GM23338 (cell line): Measurements from ENCODE around the gene PBXIP1. TPM values are rescaled to one million over a fixed set of nuclear protein-coding genes. Genes with fewer than 3 reads are reported as not detected.
A peak's percentile ranks its signal among the peaks of the same experiment; 100 is the strongest.

Experiments
- ATAC-seq: fragments of 200-7000 bp; cut with Tn5 transposase; 3 replicates; pipeline ENCODE4 v1.9.1; 2020
- DNase-seq: peaks from one replicate; pipeline ENCODE4 v3.0.0-alpha.2; 2015; ENCODE audit warnings: low spot score
- H2AFZ ChIP-seq: fragments of 200-600 bp; sonication (generic); 2 replicates; pipeline ENCODE4 v1.8.0; 2016; ENCODE audit warnings: antibody characterized with exemption, mild to moderate bottlenecking, moderate library complexity
- H3F3A ChIP-seq: fragments of 200-600 bp; sonication (generic); replicated peaks from 2 replicates; pipeline ENCODE4 v1.8.0; 2017; ENCODE audit warnings: antibody characterized with exemption, mixed run types, low read depth
- H3K27ac ChIP-seq: fragments of 200-600 bp; sonication (generic); 2 replicates; pipeline ENCODE4 v1.6.1; 2016; ENCODE audit warnings: low read depth
- H3K27me3 ChIP-seq: fragments of 200-600 bp; sonication (generic); 2 replicates; pipeline ENCODE4 v1.8.0; 2016; ENCODE audit warnings: mild to moderate bottlenecking, mixed run types, moderate library complexity; ENCODE audit not compliant: insufficient read depth
- H3K36me3 ChIP-seq: fragments of 200-600 bp; sonication (generic); 2 replicates; pipeline ENCODE4 v1.8.0; 2016; ENCODE audit warnings: mild to moderate bottlenecking; ENCODE audit not compliant: insufficient read depth
- H3K4me1 ChIP-seq: fragments of 200-600 bp; sonication (generic); 2 replicates; pipeline ENCODE4 v1.8.0; 2016; ENCODE audit warnings: mild to moderate bottlenecking, moderate library complexity; ENCODE audit not compliant: insufficient read depth
- H3K4me2 ChIP-seq: fragments of 200-600 bp; sonication (generic); 2 replicates; pipeline ENCODE4 v1.7.1; 2017; ENCODE audit warnings: mixed run types
- H3K4me3 ChIP-seq: fragments of 200-600 bp; sonication (generic); 2 replicates; pipeline ENCODE4 v1.6.1; 2016; ENCODE audit warnings: mixed run types
- H3K79me2 ChIP-seq: fragments of 200-600 bp; sonication (generic); replicated peaks from 2 replicates; pipeline ENCODE4 v1.8.0; 2017; ENCODE audit warnings: mild to moderate bottlenecking; ENCODE audit not compliant: insufficient read depth
- H3K9me2 ChIP-seq: fragments of 200-600 bp; sonication (generic); 2 replicates; pipeline ENCODE4 v1.8.0; 2017; ENCODE audit not compliant: insufficient read depth
- H4K20me1 ChIP-seq: fragments of 200-600 bp; sonication (generic); replicated peaks from 2 replicates; pipeline ENCODE4 v1.8.0; 2017; ENCODE audit warnings: mild to moderate bottlenecking; ENCODE audit not compliant: insufficient read depth
- H3K27ac Mint-ChIP-seq: 2 replicates; pipeline ENCODE4 v1.8.0; 2020; ENCODE audit warnings: inconsistent platforms, mild to moderate bottlenecking, moderate library complexity, mixed read lengths
- H3K27me3 Mint-ChIP-seq: 3 replicates; pipeline ENCODE4 v1.8.0; 2022; ENCODE audit warnings: low read depth, mild to moderate bottlenecking, moderate library complexity, mixed read lengths, inconsistent platforms; ENCODE audit not compliant: insufficient read depth, poor library complexity
- H3K36me3 Mint-ChIP-seq: 3 replicates; pipeline ENCODE4 v1.8.0; 2021; ENCODE audit warnings: low read depth, mild to moderate bottlenecking, inconsistent platforms, moderate library complexity, mixed read lengths
- H3K4me1 Mint-ChIP-seq: 3 replicates; pipeline ENCODE4 v1.8.0; 2020; ENCODE audit warnings: mild to moderate bottlenecking, inconsistent platforms, mixed read lengths
- H3K4me3 Mint-ChIP-seq: 3 replicates; pipeline ENCODE4 v1.8.0; 2021; ENCODE audit warnings: moderate library complexity, mild to moderate bottlenecking, inconsistent platforms, mixed read lengths
- H3K9me3 Mint-ChIP-seq: 3 replicates; pipeline ENCODE4 v1.8.0; 2020; ENCODE audit warnings: moderate library complexity, mild to moderate bottlenecking, inconsistent platforms, mixed read lengths
- CREB1 ChIP-seq: fragments of 250-450 bp; sonication (Bioruptor Pico); IDR thresholded peaks from 2 replicates; pipeline ENCODE4 v1.5.0; 2020; ENCODE audit warnings: low read depth, mild to moderate bottlenecking, moderate library complexity
- ETS1 ChIP-seq: IDR thresholded peaks from 2 replicates; pipeline ENCODE4 v1.6.1; 2016; ENCODE audit warnings: antibody characterized with exemption
- EZH2 ChIP-seq: fragments of 200-600 bp; sonication (generic); IDR thresholded peaks from one replicate; pipeline ENCODE4 v1.8.0; 2017; ENCODE audit warnings: antibody characterized with exemption, mild to moderate bottlenecking, low read depth; ENCODE audit not compliant: unreplicated experiment
- EZH2phosphoT487 ChIP-seq: fragments of 200-600 bp; sonication (generic); IDR thresholded peaks from one replicate; pipeline ENCODE4 v1.8.1; 2018; ENCODE audit warnings: antibody characterized with exemption; ENCODE audit not compliant: unreplicated experiment
- JUNB ChIP-seq: IDR thresholded peaks from one replicate; pipeline ENCODE4 v1.6.1; 2016; ENCODE audit warnings: antibody characterized with exemption; ENCODE audit not compliant: unreplicated experiment
- NANOG ChIP-seq: IDR thresholded peaks from 2 replicates; pipeline ENCODE4 v1.6.1; 2016; ENCODE audit warnings: antibody characterized with exemption, borderline replicate concordance
- POLR2AphosphoS5 ChIP-seq: IDR thresholded peaks from 2 replicates; pipeline ENCODE4 v1.6.1; 2016; ENCODE audit warnings: antibody characterized with exemption, low read depth
- REST ChIP-seq: IDR thresholded peaks from one replicate; pipeline ENCODE4 v1.6.1; 2018; ENCODE audit warnings: antibody characterized with exemption; ENCODE audit not compliant: unreplicated experiment
- STAT1 ChIP-seq: IDR thresholded peaks from one replicate; pipeline ENCODE4 v1.6.1; 2016; ENCODE audit warnings: antibody characterized with exemption; ENCODE audit not compliant: unreplicated experiment
- ZNF114 ChIP-seq: fragments of 250-450 bp; sonication (Bioruptor Pico); IDR thresholded peaks from 2 replicates; pipeline ENCODE4 v1.5.0; 2020; ENCODE audit warnings: mild to moderate bottlenecking, moderate library complexity
- ZNF331 ChIP-seq: fragments of 250-450 bp; sonication (Bioruptor Pico); IDR thresholded peaks from 2 replicates; pipeline ENCODE4 v1.5.0; 2020; ENCODE audit warnings: low read depth, mild to moderate bottlenecking, moderate library complexity
- ZNF462 ChIP-seq: fragments of 250-450 bp; sonication (Bioruptor Pico); IDR thresholded peaks from 2 replicates; pipeline ENCODE4 v1.5.0; 2020; ENCODE audit warnings: mild to moderate bottlenecking, moderate library complexity
- polyA plus RNA-seq: library from polyadenylated mRNA; unstranded; fragments of >200 nt; fragmentation: Nextera tagmentation; extraction: Ambion mirVana; gene quantifications from 2 replicates; pipeline ENCODE4 v1.2.1, GENCODE V29; 2016
- total RNA-seq: library from RNA; depleted of rRNA; stranded (reverse); fragments of >200 nt; shearing (Covaris generic); gene quantifications from 2 replicates; pipeline ENCODE4 v1.2.3, GENCODE V29; 2014
- TF ChIP-seq, protein P1 (sequence below), 2 experiments: fragments of 200-600 bp in 1 of 2; sonication (generic) in 1 of 2; conservative IDR thresholded peaks; 2 replicates each; pipeline versions ENCODE4 v1.5.1 to v1.6.1; 2016 to 2017; ENCODE audit warnings: antibody characterized with exemption in 2 of 2, low read depth in 2 of 2, mild to moderate bottlenecking in 2 of 2, moderate library complexity in 1 of 2

Gene PBXIP1
- total and polyA plus RNA-seq, 2 experiments from 2014 or later = 7.0 to 31.8 TPM

GRCh38 chr1:155005076-155006011 lies 49.4 kb upstream of the PBXIP1 start:
- Histone ChIP-seq H2AFZ (no peak overlapping the region), H3K79me2 (peaks cover 42% of the 10 kb centered on the region), H3K27ac (no peak overlapping the region), H4K20me1 (peaks cover 4% of the 10 kb centered on the region; the same call in 1 of the 2 replicates), H3K36me3 (no peaks in the 10 kb centered on the region), H3K27me3 (no peaks in the 10 kb centered on the region), H3K4me3 (peak overlapping the region; percentile 96), H3K4me2 (peak overlapping the region; percentile 96), H3K4me1 (peaks cover 35% of the 10 kb centered on the region), H3K9me2 (no peaks in the 10 kb centered on the region), H3F3A (peaks cover 8% of the 10 kb centered on the region; the same call in 1 of the 2 replicates)
- Mint-ChIP-seq H3K27ac (peak overlapping the region; percentile 48; the same call in 1 of the 2 replicates), H3K4me3 (peak overlapping the region; percentile 92), H3K4me1 (peaks cover 48% of the 10 kb centered on the region), H3K36me3 (peaks cover 4% of the 10 kb centered on the region; the same call in 1 of the 3 replicates), H3K9me3 (no peaks in the 10 kb centered on the region), H3K27me3 (peaks cover 23% of the 10 kb centered on the region)
- no peak for TF ChIP-seq ETS1
- no peak for TF ChIP-seq STAT1
- TF ChIP-seq NANOG = no peak
- no peak for TF ChIP-seq ZNF462 (CRISPR knock-in tag)
- no peak for TF ChIP-seq EZH2phosphoT487
- TF ChIP-seq REST = no peak
- TF ChIP-seq, protein P1, sequence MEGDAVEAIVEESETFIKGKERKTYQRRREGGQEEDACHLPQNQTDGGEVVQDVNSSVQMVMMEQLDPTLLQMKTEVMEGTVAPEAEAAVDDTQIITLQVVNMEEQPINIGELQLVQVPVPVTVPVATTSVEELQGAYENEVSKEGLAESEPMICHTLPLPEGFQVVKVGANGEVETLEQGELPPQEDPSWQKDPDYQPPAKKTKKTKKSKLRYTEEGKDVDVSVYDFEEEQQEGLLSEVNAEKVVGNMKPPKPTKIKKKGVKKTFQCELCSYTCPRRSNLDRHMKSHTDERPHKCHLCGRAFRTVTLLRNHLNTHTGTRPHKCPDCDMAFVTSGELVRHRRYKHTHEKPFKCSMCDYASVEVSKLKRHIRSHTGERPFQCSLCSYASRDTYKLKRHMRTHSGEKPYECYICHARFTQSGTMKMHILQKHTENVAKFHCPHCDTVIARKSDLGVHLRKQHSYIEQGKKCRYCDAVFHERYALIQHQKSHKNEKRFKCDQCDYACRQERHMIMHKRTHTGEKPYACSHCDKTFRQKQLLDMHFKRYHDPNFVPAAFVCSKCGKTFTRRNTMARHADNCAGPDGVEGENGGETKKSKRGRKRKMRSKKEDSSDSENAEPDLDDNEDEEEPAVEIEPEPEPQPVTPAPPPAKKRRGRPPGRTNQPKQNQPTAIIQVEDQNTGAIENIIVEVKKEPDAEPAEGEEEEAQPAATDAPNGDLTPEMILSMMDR (conservative IDR thresholded peaks at IDR 0.05; ENCODE audit: low read depth in 2 of 2) = no peak
- TF ChIP-seq CREB1 (CRISPR knock-in tag) = no peak
- TF ChIP-seq ZNF331 = no peak
- no peak for TF ChIP-seq EZH2
- TF ChIP-seq POLR2AphosphoS5 = no peak
- no peak for TF ChIP-seq JUNB
- no peak for TF ChIP-seq ZNF114
- ATAC-seq (no peak), DNase-seq (no peak)
